ENCODE results near the gene SERPINE3. TPM values are rescaled to one million over a fixed set of nuclear protein-coding genes. Genes with fewer than 3 reads are reported as not detected.

The SERPINE3 gene
- total and polyA plus RNA-seq, 2 experiments from 2014 or later: 0.17 to 0.31 TPM

DNA sequence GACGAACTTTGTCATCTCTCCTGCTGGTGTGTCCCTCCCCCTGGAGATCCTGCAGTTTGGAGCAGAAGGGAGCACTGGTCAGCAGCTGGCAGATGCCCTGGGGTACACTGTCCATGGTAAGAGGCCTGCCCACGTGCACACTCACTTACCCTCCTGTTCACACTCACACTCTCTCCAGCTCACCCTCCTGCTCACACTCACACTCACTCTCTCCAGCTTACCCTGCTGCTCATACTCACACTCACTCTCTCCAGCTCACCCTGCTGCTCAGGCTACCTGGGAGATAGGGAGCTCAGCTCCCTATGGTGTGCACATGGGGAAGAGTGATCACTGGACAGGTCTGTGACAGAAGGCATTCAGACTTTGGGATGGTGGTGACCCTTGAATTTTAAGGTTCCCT, 1.7 kb downstream of the SERPINE3 start (continued):
- TF ChIP-seq, protein P1, sequence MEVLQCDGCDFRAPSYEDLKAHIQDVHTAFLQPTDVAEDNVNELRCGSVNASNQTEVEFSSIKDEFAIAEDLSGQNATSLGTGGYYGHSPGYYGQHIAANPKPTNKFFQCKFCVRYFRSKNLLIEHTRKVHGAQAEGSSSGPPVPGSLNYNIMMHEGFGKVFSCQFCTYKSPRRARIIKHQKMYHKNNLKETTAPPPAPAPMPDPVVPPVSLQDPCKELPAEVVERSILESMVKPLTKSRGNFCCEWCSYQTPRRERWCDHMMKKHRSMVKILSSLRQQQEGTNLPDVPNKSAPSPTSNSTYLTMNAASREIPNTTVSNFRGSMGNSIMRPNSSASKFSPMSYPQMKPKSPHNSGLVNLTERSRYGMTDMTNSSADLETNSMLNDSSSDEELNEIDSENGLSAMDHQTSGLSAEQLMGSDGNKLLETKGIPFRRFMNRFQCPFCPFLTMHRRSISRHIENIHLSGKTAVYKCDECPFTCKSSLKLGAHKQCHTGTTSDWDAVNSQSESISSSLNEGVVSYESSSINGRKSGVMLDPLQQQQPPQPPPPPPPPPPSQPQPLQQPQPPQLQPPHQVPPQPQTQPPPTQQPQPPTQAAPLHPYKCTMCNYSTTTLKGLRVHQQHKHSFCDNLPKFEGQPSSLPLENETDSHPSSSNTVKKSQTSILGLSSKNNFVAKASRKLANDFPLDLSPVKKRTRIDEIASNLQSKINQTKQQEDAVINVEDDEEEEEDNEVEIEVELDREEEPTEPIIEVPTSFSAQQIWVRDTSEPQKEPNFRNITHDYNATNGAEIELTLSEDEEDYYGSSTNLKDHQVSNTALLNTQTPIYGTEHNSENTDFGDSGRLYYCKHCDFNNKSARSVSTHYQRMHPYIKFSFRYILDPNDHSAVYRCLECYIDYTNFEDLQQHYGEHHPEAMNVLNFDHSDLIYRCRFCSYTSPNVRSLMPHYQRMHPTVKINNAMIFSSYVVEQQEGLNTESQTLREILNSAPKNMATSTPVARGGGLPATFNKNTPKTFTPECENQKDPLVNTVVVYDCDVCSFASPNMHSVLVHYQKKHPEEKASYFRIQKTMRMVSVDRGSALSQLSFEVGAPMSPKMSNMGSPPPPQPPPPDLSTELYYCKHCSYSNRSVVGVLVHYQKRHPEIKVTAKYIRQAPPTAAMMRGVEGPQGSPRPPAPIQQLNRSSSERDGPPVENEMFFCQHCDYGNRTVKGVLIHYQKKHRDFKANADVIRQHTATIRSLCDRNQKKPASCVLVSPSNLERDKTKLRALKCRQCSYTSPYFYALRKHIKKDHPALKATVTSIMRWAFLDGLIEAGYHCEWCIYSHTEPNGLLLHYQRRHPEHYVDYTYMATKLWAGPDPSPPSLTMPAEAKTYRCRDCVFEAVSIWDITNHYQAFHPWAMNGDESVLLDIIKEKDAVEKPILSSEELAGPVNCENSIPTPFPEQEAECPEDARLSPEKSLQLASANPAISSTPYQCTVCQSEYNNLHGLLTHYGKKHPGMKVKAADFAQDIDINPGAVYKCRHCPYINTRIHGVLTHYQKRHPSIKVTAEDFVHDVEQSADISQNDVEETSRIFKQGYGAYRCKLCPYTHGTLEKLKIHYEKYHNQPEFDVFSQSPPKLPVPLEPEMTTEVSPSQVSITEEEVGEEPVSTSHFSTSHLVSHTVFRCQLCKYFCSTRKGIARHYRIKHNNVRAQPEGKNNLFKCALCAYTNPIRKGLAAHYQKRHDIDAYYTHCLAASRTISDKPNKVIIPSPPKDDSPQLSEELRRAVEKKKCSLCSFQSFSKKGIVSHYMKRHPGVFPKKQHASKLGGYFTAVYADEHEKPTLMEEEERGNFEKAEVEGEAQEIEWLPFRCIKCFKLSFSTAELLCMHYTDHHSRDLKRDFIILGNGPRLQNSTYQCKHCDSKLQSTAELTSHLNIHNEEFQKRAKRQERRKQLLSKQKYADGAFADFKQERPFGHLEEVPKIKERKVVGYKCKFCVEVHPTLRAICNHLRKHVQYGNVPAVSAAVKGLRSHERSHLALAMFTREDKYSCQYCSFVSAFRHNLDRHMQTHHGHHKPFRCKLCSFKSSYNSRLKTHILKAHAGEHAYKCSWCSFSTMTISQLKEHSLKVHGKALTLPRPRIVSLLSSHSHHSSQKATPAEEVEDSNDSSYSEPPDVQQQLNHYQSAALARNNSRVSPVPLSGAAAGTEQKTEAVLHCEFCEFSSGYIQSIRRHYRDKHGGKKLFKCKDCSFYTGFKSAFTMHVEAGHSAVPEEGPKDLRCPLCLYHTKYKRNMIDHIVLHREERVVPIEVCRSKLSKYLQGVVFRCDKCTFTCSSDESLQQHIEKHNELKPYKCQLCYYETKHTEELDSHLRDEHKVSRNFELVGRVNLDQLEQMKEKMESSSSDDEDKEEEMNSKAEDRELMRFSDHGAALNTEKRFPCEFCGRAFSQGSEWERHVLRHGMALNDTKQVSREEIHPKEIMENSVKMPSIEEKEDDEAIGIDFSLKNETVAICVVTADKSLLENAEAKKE (CRISPR knock-in tag; IDR thresholded peaks at IDR 0.05): no peak
- TF ChIP-seq STAT1 (IDR thresholded peaks at IDR 0.05; ENCODE audit: unreplicated experiment): no peak

DNA sequence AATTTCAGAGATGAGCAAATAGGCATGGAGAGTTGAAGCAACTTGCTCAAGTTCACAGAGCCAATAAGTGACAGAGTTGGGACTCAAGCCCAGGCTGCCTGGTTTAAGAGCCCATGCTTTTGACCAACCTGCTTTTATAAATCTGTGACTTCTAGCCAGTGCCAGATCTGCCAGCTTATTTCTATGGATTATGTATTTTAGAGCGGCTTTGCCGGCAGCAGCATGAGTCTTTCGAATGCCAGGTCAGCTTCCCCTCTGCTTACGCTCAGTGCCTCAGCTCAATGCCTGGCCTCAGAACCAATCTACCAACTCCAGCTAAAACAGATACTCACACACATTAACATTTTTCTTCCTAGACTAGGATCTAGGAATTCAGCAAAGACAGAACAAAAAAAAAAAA, 2.3 kb downstream of the SERPINE3 start:
- no peaks in the 10 kb centered on the region for H3K36me3 Mint-ChIP-seq (ENCODE audit: low read depth)
- H3K9me2 ChIP-seq (ENCODE audit: insufficient read depth): no peaks in the 10 kb centered on the region
- peaks cover 8% of the 10 kb centered on the region for H3K27me3 Mint-ChIP-seq (ENCODE audit: insufficient read depth, low read depth, poor library complexity)
- no peak overlapping the region for H3K4me2 ChIP-seq
- H3K27ac Mint-ChIP-seq: no peak overlapping the region
- H3K4me1 ChIP-seq (ENCODE audit: insufficient read depth): peaks cover 19% of the 10 kb centered on the region; the same call in 1 of the 2 replicates
- no peaks in the 10 kb centered on the region for H3K79me2 ChIP-seq (replicated peaks; ENCODE audit: insufficient read depth)
- ATAC-seq: no peak
- H3K4me3 ChIP-seq: no peak overlapping the region
- H3K4me1 Mint-ChIP-seq: peaks cover 45% of the 10 kb centered on the region
- H3F3A ChIP-seq (replicated peaks; ENCODE audit: low read depth): no peaks in the 10 kb centered on the region
- no peak for DNase-seq (ENCODE audit: low spot score)
- H3K27me3 ChIP-seq (ENCODE audit: insufficient read depth): no peaks in the 10 kb centered on the region
- H3K36me3 ChIP-seq (ENCODE audit: insufficient read depth): no peaks in the 10 kb centered on the region
- no peak overlapping the region for H3K27ac ChIP-seq (ENCODE audit: low read depth)
- no peak overlapping the region for H3K4me3 Mint-ChIP-seq
- H4K20me1 ChIP-seq (replicated peaks; ENCODE audit: insufficient read depth): no peaks in the 10 kb centered on the region
- no peak overlapping the region for H2AFZ ChIP-seq
- no peaks in the 10 kb centered on the region for H3K9me3 Mint-ChIP-seq
- TF ChIP-seq POLR2AphosphoS5 (IDR thresholded peaks at IDR 0.05; ENCODE audit: low read depth): no peak
- TF ChIP-seq JUNB (IDR thresholded peaks at IDR 0.05; ENCODE audit: unreplicated experiment): no peak
- no peak for TF ChIP-seq NANOG (IDR thresholded peaks at IDR 0.05; ENCODE audit: borderline replicate concordance)
- no peak for TF ChIP-seq EZH2 (IDR thresholded peaks at IDR 0.05; ENCODE audit: low read depth, unreplicated experiment)
- TF ChIP-seq, protein P2, sequence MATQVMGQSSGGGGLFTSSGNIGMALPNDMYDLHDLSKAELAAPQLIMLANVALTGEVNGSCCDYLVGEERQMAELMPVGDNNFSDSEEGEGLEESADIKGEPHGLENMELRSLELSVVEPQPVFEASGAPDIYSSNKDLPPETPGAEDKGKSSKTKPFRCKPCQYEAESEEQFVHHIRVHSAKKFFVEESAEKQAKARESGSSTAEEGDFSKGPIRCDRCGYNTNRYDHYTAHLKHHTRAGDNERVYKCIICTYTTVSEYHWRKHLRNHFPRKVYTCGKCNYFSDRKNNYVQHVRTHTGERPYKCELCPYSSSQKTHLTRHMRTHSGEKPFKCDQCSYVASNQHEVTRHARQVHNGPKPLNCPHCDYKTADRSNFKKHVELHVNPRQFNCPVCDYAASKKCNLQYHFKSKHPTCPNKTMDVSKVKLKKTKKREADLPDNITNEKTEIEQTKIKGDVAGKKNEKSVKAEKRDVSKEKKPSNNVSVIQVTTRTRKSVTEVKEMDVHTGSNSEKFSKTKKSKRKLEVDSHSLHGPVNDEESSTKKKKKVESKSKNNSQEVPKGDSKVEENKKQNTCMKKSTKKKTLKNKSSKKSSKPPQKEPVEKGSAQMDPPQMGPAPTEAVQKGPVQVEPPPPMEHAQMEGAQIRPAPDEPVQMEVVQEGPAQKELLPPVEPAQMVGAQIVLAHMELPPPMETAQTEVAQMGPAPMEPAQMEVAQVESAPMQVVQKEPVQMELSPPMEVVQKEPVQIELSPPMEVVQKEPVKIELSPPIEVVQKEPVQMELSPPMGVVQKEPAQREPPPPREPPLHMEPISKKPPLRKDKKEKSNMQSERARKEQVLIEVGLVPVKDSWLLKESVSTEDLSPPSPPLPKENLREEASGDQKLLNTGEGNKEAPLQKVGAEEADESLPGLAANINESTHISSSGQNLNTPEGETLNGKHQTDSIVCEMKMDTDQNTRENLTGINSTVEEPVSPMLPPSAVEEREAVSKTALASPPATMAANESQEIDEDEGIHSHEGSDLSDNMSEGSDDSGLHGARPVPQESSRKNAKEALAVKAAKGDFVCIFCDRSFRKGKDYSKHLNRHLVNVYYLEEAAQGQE (IDR thresholded peaks at IDR 0.05; ENCODE audit: unreplicated experiment): no peak
- TF ChIP-seq, protein P3, sequence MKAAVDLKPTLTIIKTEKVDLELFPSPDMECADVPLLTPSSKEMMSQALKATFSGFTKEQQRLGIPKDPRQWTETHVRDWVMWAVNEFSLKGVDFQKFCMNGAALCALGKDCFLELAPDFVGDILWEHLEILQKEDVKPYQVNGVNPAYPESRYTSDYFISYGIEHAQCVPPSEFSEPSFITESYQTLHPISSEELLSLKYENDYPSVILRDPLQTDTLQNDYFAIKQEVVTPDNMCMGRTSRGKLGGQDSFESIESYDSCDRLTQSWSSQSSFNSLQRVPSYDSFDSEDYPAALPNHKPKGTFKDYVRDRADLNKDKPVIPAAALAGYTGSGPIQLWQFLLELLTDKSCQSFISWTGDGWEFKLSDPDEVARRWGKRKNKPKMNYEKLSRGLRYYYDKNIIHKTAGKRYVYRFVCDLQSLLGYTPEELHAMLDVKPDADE (IDR thresholded peaks at IDR 0.05): no peak
- no peak for TF ChIP-seq CREB1 (CRISPR knock-in tag; IDR thresholded peaks at IDR 0.05; ENCODE audit: low read depth)
- TF ChIP-seq ZNF331 (CRISPR knock-in tag; IDR thresholded peaks at IDR 0.05; ENCODE audit: low read depth): no peak
